Nephron progenitor cell (in vitro differentiated cells): ENCODE data around the gene CERS4.

Source experiments
- DNase-seq: peaks from one replicate; pipeline ENCODE4 v3.0.0; 2021
- H3K27ac Mint-ChIP-seq: 2 replicates; pipeline ENCODE4 v1.8.0; 2021; ENCODE audit warnings: mild to moderate bottlenecking, moderate library complexity, mixed read lengths
- H3K27me3 Mint-ChIP-seq: 2 replicates; pipeline ENCODE4 v1.8.0; 2021; ENCODE audit warnings: mild to moderate bottlenecking, low read depth, mixed read lengths; ENCODE audit not compliant: poor library complexity
- H3K36me3 Mint-ChIP-seq: 2 replicates; pipeline ENCODE4 v1.8.0; 2021; ENCODE audit warnings: low read depth, mixed read lengths
- H3K4me1 Mint-ChIP-seq: 2 replicates; pipeline ENCODE4 v1.8.0; 2021; ENCODE audit warnings: mixed read lengths
- H3K4me3 Mint-ChIP-seq: 2 replicates; pipeline ENCODE4 v1.8.0; 2021; ENCODE audit warnings: mild to moderate bottlenecking, moderate library complexity, mixed read lengths
- H3K9me3 Mint-ChIP-seq: 2 replicates; pipeline ENCODE4 v1.8.0; 2021; ENCODE audit warnings: mild to moderate bottlenecking, moderate library complexity, mixed read lengths
- CTCF ChIP-seq: fragments of 200-600 bp; sonication (generic); IDR thresholded peaks from 2 replicates; pipeline ENCODE4 v1.5.0; 2021; ENCODE audit warnings: antibody characterized with exemption

CERS4 gene

GRCh38 chr19:8307965-8308866, 99.0 kb downstream of the CERS4 start, which contains the start of gene CD320:
TSS of gene CD320 (minus strand) at chr19:8308358. CDS start at chr19:8308290, 68 bp downstream.
- H3K4me3 Mint-ChIP-seq, result peak within 1 kb of the TSS; percentile 94
- no peak for TF ChIP-seq CTCF
- peaks cover 39% of the 10 kb centered on the region for H3K36me3 Mint-ChIP-seq
- H3K4me1 Mint-ChIP-seq, result peaks cover 47% of the 10 kb centered on the region
- DNase-seq, result peak; percentile 96
- H3K27ac Mint-ChIP-seq, result peak within 1 kb of the TSS; percentile 93
- H3K27me3 Mint-ChIP-seq, result peaks cover 2% of the 10 kb centered on the region
- no peaks in the 10 kb centered on the region for H3K9me3 Mint-ChIP-seq

- Mint-ChIP-seq H3K9me3 (no peaks in the 10 kb centered on the region), H3K36me3 (peaks cover 39% of the 10 kb centered on the region), H3K27ac (no peak overlapping the region), H3K4me3 (peak overlapping the region; percentile 94), H3K4me1 (peaks cover 47% of the 10 kb centered on the region), H3K27me3 (peaks cover 2% of the 10 kb centered on the region)
- no peak for TF ChIP-seq CTCF
- DNase-seq, result no peak
These were observed 99.7 kb downstream of the CERS4 start for GRCh38 chr19:8308891-8309291.

- H3K27me3 Mint-ChIP-seq, result peaks cover 2% of the 10 kb centered on the region
- TF ChIP-seq CTCF, result no peak
- H3K4me1 Mint-ChIP-seq, result peaks cover 36% of the 10 kb centered on the region
- peaks cover 40% of the 10 kb centered on the region for H3K36me3 Mint-ChIP-seq
- no peak for DNase-seq
- no peak overlapping the region for H3K4me3 Mint-ChIP-seq
- H3K9me3 Mint-ChIP-seq, result no peaks in the 10 kb centered on the region
- no peak overlapping the region for H3K27ac Mint-ChIP-seq
These were observed 101.3 kb downstream of the CERS4 start for GRCh38 chr19:8310342-8311055.

- TF ChIP-seq CTCF, result no peak
- H3K36me3 Mint-ChIP-seq, result peaks cover 38% of the 10 kb centered on the region
- H3K27ac Mint-ChIP-seq, result no peak overlapping the region
- H3K4me1 Mint-ChIP-seq, result peaks cover 26% of the 10 kb centered on the region
- H3K9me3 Mint-ChIP-seq, result no peaks in the 10 kb centered on the region
- no peak for DNase-seq
- H3K27me3 Mint-ChIP-seq, result peaks cover 2% of the 10 kb centered on the region
- H3K4me3 Mint-ChIP-seq, result no peak overlapping the region
These were observed 102.5 kb downstream of the CERS4 start for GRCh38 chr19:8311461-8312260.
